Activated naive CD8-positive, alpha-beta T cell treated with anti-CD3 and anti-CD28 coated beads, Interleukin-2, amount 50 U/mL, for 24 hours (primary cell): Measurements from ENCODE around the gene ASB7.

ENCODE experiments used
- ATAC-seq: fragments of 150-1000 bp; cut with Tn5 transposase; one replicate; pipeline ENCODE4 v1.10.0; 2021
- DNase-seq: peaks from one replicate; pipeline ENCODE4 v3.0.0; 2021
- H3K27ac Mint-ChIP-seq: one replicate; pipeline ENCODE4 v1.8.0; 2021; ENCODE audit warnings: mild to moderate bottlenecking, mixed read lengths
- H3K27me3 Mint-ChIP-seq: one replicate; pipeline ENCODE4 v1.8.0; 2021; ENCODE audit warnings: mixed read lengths
- H3K36me3 Mint-ChIP-seq: one replicate; pipeline ENCODE4 v1.8.0; 2021; ENCODE audit warnings: low read depth, mixed read lengths
- H3K4me1 Mint-ChIP-seq: one replicate; pipeline ENCODE4 v1.8.0; 2021; ENCODE audit warnings: mixed read lengths
- H3K4me3 Mint-ChIP-seq: one replicate; pipeline ENCODE4 v1.8.0; 2021; ENCODE audit warnings: mild to moderate bottlenecking, moderate library complexity, mixed read lengths
- H3K9me3 Mint-ChIP-seq: one replicate; pipeline ENCODE4 v1.8.0; 2021; ENCODE audit warnings: mixed read lengths

The ASB7 gene

GRCh38 chr15:100602064-100602822 lies at the start of gene ASB7, which contains the start of gene LINS1:
TSS of gene ASB7 (plus strand) at chr15:100602589. CDS start at chr15:100612217, 9,628 bp downstream.
TSS of gene LINS1 (minus strand) at chr15:100602184. CDS start at chr15:100580842, 21,342 bp downstream.
- H3K27ac Mint-ChIP-seq, result no peak within 1 kb of the TSS
- H3K27me3 Mint-ChIP-seq, result no peaks in the 10 kb centered on the region
- peaks cover 57% of the 10 kb centered on the region for H3K4me1 Mint-ChIP-seq
- peaks cover 22% of the 10 kb centered on the region for H3K36me3 Mint-ChIP-seq
- DNase-seq, result peak; percentile 99
- no peak within 1 kb of the TSS for H3K4me3 Mint-ChIP-seq
- H3K9me3 Mint-ChIP-seq, result no peaks in the 10 kb centered on the region
- ATAC-seq, result peak; percentile 91

GRCh38 chr15:100553468-100553867 lies 48.9 kb upstream of the ASB7 start:
- Mint-ChIP-seq H3K36me3 (peaks cover 26% of the 10 kb centered on the region), H3K27me3 (no peaks in the 10 kb centered on the region), H3K9me3 (no peaks in the 10 kb centered on the region), H3K27ac (no peak overlapping the region), H3K4me3 (no peak overlapping the region), H3K4me1 (no peaks in the 10 kb centered on the region)
- DNase-seq, result no peak
- no peak for ATAC-seq

GRCh38 chr15:100558771-100559254 lies 43.6 kb upstream of the ASB7 start:
- no peaks in the 10 kb centered on the region for H3K27me3 Mint-ChIP-seq
- H3K36me3 Mint-ChIP-seq, result peaks cover 28% of the 10 kb centered on the region
- H3K27ac Mint-ChIP-seq, result no peak overlapping the region
- H3K9me3 Mint-ChIP-seq, result no peaks in the 10 kb centered on the region
- ATAC-seq, result no peak
- no peak overlapping the region for H3K4me3 Mint-ChIP-seq
- no peak for DNase-seq
- H3K4me1 Mint-ChIP-seq, result no peaks in the 10 kb centered on the region

- Mint-ChIP-seq H3K9me3 (no peaks in the 10 kb centered on the region), H3K4me1 (no peaks in the 10 kb centered on the region), H3K36me3 (peaks cover 27% of the 10 kb centered on the region), H3K27me3 (no peaks in the 10 kb centered on the region), H3K27ac (no peak overlapping the region), H3K4me3 (no peak overlapping the region)
- ATAC-seq (no peak), DNase-seq (no peak)
Observed at GRCh38 chr15:100559330-100559729, 43.1 kb upstream of the ASB7 start.

- ATAC-seq (no peak), DNase-seq (no peak)
- Mint-ChIP-seq H3K27me3 (no peaks in the 10 kb centered on the region), H3K36me3 (peaks cover 33% of the 10 kb centered on the region), H3K4me3 (no peak overlapping the region), H3K4me1 (no peaks in the 10 kb centered on the region), H3K9me3 (no peaks in the 10 kb centered on the region), H3K27ac (no peak overlapping the region)
Observed at GRCh38 chr15:100560323-100560722, 42.1 kb upstream of the ASB7 start.

- H3K4me3 Mint-ChIP-seq, result no peak overlapping the region
- no peak for ATAC-seq
- H3K27me3 Mint-ChIP-seq, result no peaks in the 10 kb centered on the region
- peaks cover 48% of the 10 kb centered on the region for H3K36me3 Mint-ChIP-seq
- no peak overlapping the region for H3K27ac Mint-ChIP-seq
- H3K4me1 Mint-ChIP-seq, result peaks cover 5% of the 10 kb centered on the region
- DNase-seq, result no peak
- H3K9me3 Mint-ChIP-seq, result no peaks in the 10 kb centered on the region
Observed at GRCh38 chr15:100565591-100565990, 36.8 kb upstream of the ASB7 start.

- no peaks in the 10 kb centered on the region for H3K27me3 Mint-ChIP-seq
- no peak overlapping the region for H3K27ac Mint-ChIP-seq
- ATAC-seq (no peak), DNase-seq (no peak)
- peaks cover 56% of the 10 kb centered on the region for H3K36me3 Mint-ChIP-seq
- H3K4me1 Mint-ChIP-seq, result peaks cover 20% of the 10 kb centered on the region
- no peak overlapping the region for H3K4me3 Mint-ChIP-seq
- no peaks in the 10 kb centered on the region for H3K9me3 Mint-ChIP-seq
Observed at GRCh38 chr15:100566850-100567628, 35.4 kb upstream of the ASB7 start.

GRCh38 chr15:100569391-100569790 lies 33.0 kb upstream of the ASB7 start:
- Mint-ChIP-seq H3K36me3 (peaks cover 57% of the 10 kb centered on the region), H3K9me3 (no peaks in the 10 kb centered on the region), H3K27ac (no peak overlapping the region), H3K4me3 (no peak overlapping the region), H3K27me3 (no peaks in the 10 kb centered on the region), H3K4me1 (peaks cover 30% of the 10 kb centered on the region)
- DNase-seq (no peak), ATAC-seq (no peak)

GRCh38 chr15:100570275-100570674 lies 32.1 kb upstream of the ASB7 start:
- DNase-seq (no peak), ATAC-seq (no peak)
- Mint-ChIP-seq H3K27me3 (no peaks in the 10 kb centered on the region), H3K4me3 (no peak overlapping the region), H3K4me1 (peaks cover 31% of the 10 kb centered on the region), H3K9me3 (no peaks in the 10 kb centered on the region), H3K36me3 (peaks cover 52% of the 10 kb centered on the region), H3K27ac (peak overlapping the region; percentile 40)

- Mint-ChIP-seq H3K27ac (no peak overlapping the region), H3K4me1 (peaks cover 34% of the 10 kb centered on the region), H3K9me3 (no peaks in the 10 kb centered on the region), H3K4me3 (no peak overlapping the region), H3K36me3 (peaks cover 49% of the 10 kb centered on the region), H3K27me3 (no peaks in the 10 kb centered on the region)
- DNase-seq, result no peak
- ATAC-seq, result no peak
Observed at GRCh38 chr15:100570735-100571313, 31.6 kb upstream of the ASB7 start.

GRCh38 chr15:100571592-100572167 lies 30.7 kb upstream of the ASB7 start:
- Mint-ChIP-seq H3K9me3 (no peaks in the 10 kb centered on the region), H3K27ac (peak overlapping the region; percentile 37), H3K27me3 (no peaks in the 10 kb centered on the region), H3K4me3 (no peak overlapping the region), H3K4me1 (peaks cover 42% of the 10 kb centered on the region), H3K36me3 (peaks cover 53% of the 10 kb centered on the region)
- no peak for ATAC-seq
- no peak for DNase-seq

GRCh38 chr15:100572362-100572983 lies 29.9 kb upstream of the ASB7 start:
- Mint-ChIP-seq H3K4me3 (no peak overlapping the region), H3K27ac (no peak overlapping the region), H3K4me1 (peaks cover 48% of the 10 kb centered on the region), H3K27me3 (no peaks in the 10 kb centered on the region), H3K9me3 (no peaks in the 10 kb centered on the region), H3K36me3 (peaks cover 56% of the 10 kb centered on the region)
- no peak for ATAC-seq
- no peak for DNase-seq

- H3K36me3 Mint-ChIP-seq, result peaks cover 58% of the 10 kb centered on the region
- H3K9me3 Mint-ChIP-seq, result no peaks in the 10 kb centered on the region
- DNase-seq (no peak), ATAC-seq (no peak)
- no peak overlapping the region for H3K27ac Mint-ChIP-seq
- peaks cover 49% of the 10 kb centered on the region for H3K4me1 Mint-ChIP-seq
- no peaks in the 10 kb centered on the region for H3K27me3 Mint-ChIP-seq
- no peak overlapping the region for H3K4me3 Mint-ChIP-seq
Observed at GRCh38 chr15:100573526-100573925, 28.9 kb upstream of the ASB7 start.

- Mint-ChIP-seq H3K4me1 (peaks cover 49% of the 10 kb centered on the region), H3K4me3 (no peak overlapping the region), H3K36me3 (peaks cover 56% of the 10 kb centered on the region), H3K27ac (peak overlapping the region; percentile 56), H3K9me3 (peaks cover 11% of the 10 kb centered on the region), H3K27me3 (no peaks in the 10 kb centered on the region)
- DNase-seq, result no peak
- ATAC-seq, result no peak
Observed at GRCh38 chr15:100580414-100580813, 22.0 kb upstream of the ASB7 start.
